ENCODE measurements around the gene EFNA5. TPM values are rescaled to one million over a fixed set of nuclear protein-coding genes. Genes with fewer than 3 reads are reported as not detected.

EFNA5 gene
- total and polyA plus RNA-seq, 2 donors: 2.1 to 18.9 TPM

DNA sequence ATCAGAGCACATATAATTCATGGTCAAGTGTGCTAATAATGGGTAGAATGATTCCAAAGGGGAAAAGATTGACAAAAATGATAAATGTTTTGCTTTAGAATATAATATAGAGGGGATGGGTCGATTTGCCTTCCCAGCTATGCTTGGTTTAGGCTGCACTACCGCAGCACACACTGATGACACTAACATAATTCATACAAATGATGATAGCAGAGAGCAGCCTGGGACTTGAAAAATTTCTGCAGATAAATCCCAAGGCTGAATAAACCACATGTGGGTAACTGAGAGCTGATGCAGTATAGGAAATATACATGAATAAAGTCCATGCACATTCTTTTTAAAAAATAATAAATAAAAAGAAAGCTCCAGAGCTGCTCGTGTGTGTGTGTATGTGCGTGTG lies 54.5 kb downstream of the EFNA5 start:
- WGBS: 58% methylated on average over 4 of the region's 4 CpGs
- Histone ChIP-seq H3K4me3 (ENCODE audit: low read depth, low read length) (no peak overlapping the region), H3K36me3 (ENCODE audit: insufficient read depth) (no peaks in the 10 kb centered on the region), H3K4me1 (ENCODE audit: insufficient read depth) (no peaks in the 10 kb centered on the region), H3K27ac (ENCODE audit: low read depth) (no peak overlapping the region)
- DNase-seq (ENCODE audit: extremely low spot score): no peak

DNA sequence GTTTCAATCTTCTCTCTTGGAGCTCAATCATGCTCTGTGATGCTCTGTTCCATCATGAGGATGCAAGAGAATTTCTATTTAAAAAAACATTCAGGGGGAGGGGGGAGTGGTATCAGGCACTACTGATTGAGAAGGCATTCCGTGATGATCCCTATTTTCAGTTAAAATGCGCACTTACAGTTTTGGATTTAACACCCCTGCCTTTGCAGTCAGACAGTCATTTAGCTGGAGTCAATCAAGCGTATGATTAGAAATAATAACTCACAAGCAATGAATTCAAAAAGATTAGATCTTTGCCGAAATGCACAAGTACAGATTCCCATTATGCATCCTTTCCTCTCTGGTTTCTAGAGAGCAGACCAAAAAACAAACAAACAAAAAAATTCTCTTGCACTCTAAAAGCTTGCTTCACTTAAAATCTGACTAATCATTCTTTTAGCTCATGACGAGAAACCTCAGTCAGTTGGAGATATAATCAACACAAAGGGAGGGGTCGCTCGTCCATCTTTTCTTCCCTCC lies 55.4 kb downstream of the EFNA5 start:
- no peaks in the 10 kb centered on the region for H3K36me3 ChIP-seq (ENCODE audit: insufficient read depth)
- peak overlapping the region; percentile 32 for H3K27ac ChIP-seq (ENCODE audit: low read depth)
- H3K4me1 ChIP-seq (ENCODE audit: insufficient read depth): no peaks in the 10 kb centered on the region
- WGBS: 73% methylated on average over 7 of the region's 7 CpGs
- H3K4me3 ChIP-seq (ENCODE audit: low read depth, low read length): no peak overlapping the region
- no peak for DNase-seq (ENCODE audit: extremely low spot score)

DNA sequence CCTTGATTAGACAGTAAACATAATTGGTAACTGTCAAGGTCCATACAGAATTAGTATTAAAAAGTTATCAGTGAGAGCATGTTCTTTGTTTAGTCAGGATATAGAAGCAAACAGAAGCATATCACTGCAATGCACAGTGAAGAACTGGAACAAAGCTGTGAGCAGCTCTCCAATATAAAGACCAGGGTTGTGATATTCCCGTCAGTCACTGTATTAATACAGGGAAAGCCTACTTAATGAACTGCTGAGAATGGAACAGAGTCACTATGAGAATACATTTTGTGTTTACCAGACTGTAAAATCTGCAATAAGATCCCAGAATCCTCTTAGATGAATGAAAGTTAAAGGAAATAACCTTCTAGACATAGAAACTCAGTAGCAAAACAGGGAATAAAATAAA lies 58.2 kb downstream of the EFNA5 start:
- H3K4me1 ChIP-seq (ENCODE audit: insufficient read depth): no peaks in the 10 kb centered on the region
- no peaks in the 10 kb centered on the region for H3K36me3 ChIP-seq (ENCODE audit: insufficient read depth)
- DNase-seq (ENCODE audit: extremely low spot score): no peak
- no peak overlapping the region for H3K27ac ChIP-seq (ENCODE audit: low read depth)
- no peak overlapping the region for H3K4me3 ChIP-seq (ENCODE audit: low read depth, low read length)
- 83% methylated on average over 1 of the region's 1 CpG for WGBS

DNA sequence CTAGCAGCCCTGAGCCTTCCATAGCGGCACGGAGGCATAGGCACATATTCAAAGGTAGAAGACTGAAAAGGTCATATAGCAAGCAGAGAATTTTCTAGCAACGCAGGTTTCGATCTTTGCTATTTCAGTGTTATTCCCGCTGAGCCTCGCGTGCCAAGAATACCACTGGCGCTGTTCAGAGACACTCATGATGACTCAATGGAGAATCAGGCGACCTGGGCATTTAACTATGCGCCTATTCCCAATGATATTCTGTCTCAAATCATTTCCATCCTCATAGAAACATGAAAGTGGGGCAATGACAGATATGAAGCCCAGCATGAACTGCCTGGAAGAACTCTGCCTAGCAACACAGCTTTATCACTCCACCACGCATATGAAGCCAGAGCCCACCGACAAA lies 59.9 kb downstream of the EFNA5 start:
- H3K4me3 ChIP-seq (ENCODE audit: low read depth, low read length): no peak overlapping the region
- WGBS: 97% methylated on average over 12 of the region's 12 CpGs
- no peak overlapping the region for H3K27ac ChIP-seq (ENCODE audit: low read depth)
- no peak for DNase-seq (ENCODE audit: extremely low spot score)
- H3K36me3 ChIP-seq (ENCODE audit: insufficient read depth): no peaks in the 10 kb centered on the region
- no peaks in the 10 kb centered on the region for H3K4me1 ChIP-seq (ENCODE audit: insufficient read depth)

DNA sequence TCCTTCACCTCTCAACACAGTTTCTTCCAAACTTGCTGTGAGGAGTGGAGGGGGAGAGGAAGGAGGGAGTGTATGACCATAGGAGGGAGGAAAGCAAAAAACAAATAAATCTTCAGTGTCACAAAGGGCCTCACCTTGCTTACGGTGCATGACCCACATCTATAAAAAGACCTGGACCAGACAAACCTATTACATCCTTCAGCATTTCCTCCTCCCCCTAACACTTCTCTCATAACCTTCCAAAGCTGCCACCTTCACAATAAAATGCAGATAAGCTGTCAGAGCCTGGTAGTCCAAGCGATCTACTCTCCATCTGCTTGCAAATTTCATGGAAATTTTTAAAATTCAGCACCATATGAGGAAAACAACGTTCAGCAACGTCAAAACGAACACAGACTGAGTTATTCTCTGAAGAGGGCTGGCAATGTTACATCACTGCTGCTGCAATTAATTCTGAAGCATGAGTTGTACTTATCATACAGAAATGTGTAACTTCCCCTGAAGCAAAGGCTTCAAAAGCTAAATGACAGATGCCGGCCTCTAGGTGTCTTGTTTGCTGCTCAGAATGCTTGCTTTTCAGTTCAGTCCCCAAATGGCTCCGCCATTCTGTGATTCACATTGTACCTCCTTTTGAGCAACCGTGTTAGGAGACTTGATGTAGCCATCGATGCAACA lies 62.9 kb downstream of the EFNA5 start:
- peaks cover 2% of the 10 kb centered on the region for H3K4me1 ChIP-seq (ENCODE audit: insufficient read depth)
- 72% methylated on average over 9 of the region's 9 CpGs for WGBS
- DNase-seq (ENCODE audit: extremely low spot score): no peak

DNA sequence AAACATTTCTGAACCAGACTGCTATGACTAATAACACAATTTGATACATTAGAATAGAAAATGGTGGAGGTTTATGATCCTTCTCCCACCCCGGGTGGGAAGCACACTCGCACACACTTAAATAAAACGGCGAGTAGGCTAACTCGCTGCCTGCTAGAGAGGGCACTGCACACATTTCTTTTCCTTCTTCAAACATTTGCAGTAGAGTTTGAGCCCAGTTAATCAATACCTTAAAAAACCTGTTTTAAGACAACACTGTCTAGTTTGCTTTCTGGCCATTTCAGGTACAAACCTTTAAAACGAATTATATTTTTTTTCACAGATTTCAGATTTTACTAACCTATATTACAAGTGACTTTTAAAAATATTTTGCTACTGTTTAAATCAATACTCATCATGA lies 63.5 kb downstream of the EFNA5 start:
- Histone ChIP-seq H3K36me3 (ENCODE audit: insufficient read depth) (no peaks in the 10 kb centered on the region), H3K4me1 (ENCODE audit: insufficient read depth) (peaks cover 2% of the 10 kb centered on the region), H3K27ac (ENCODE audit: low read depth) (no peak overlapping the region), H3K4me3 (ENCODE audit: low read depth, low read length) (no peak overlapping the region)
- 88% methylated on average over 6 of the region's 6 CpGs for WGBS
- no peak for DNase-seq (ENCODE audit: extremely low spot score)

More for the DNA sequence above, 62.9 kb downstream of the EFNA5 start:
- no peak overlapping the region for H3K4me3 ChIP-seq (ENCODE audit: low read depth, low read length)
- no peak overlapping the region for H3K27ac ChIP-seq (ENCODE audit: low read depth)
- no peaks in the 10 kb centered on the region for H3K36me3 ChIP-seq (ENCODE audit: insufficient read depth)

DNA sequence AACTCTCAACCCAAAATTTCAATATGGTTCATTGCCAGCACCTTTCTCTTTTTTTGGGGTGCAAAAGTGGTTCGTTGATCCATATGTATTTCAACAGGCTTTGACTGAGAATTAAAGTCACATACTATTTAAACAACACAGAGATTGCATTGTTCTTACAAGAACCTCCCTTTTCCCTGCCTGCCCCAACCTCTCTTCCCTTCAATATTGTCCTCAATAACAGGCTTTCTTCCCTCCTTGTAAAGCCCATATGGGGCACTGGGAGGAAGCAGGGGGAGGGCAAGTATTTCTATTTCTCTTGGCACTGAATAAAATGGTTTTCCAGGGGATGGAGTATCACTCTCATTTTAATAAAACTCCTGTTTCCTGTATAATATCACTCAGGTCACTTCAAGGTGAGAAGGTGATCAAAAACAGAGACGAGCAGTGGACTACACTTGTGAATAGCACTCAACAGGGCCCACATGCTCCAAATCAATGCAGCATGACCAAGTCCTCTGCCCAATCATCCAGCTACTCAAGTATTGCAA lies 65.1 kb downstream of the EFNA5 start:
- H3K4me1 ChIP-seq (ENCODE audit: insufficient read depth): peaks cover 2% of the 10 kb centered on the region
- H3K36me3 ChIP-seq (ENCODE audit: insufficient read depth): no peaks in the 10 kb centered on the region
- H3K27ac ChIP-seq (ENCODE audit: low read depth): no peak overlapping the region
- no peak for DNase-seq (ENCODE audit: extremely low spot score)
- WGBS: 74% methylated on average over 2 of the region's 2 CpGs
- no peak overlapping the region for H3K4me3 ChIP-seq (ENCODE audit: low read depth, low read length)

DNA sequence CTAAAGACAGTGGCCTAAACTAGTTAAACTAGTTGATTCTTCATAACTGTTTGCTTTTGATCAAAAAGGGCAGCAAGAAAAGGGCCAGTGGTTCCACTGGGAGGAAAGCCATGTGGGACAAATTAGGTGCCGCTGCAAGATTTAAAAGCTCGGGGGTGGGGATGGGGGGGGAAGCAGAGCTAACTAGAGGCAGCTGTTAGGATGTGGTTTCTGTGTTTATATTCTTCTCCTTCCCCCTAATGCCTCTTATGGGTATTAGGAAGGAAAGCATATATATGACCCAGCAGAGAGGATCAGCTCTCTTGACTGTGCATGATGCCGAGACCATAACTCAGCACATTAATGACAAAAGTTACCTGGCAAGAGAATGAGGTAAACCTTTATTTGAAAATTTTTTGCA lies 65.7 kb downstream of the EFNA5 start:
- Histone ChIP-seq H3K4me3 (ENCODE audit: low read depth, low read length) (no peak overlapping the region), H3K4me1 (ENCODE audit: insufficient read depth) (peaks cover 2% of the 10 kb centered on the region), H3K27ac (ENCODE audit: low read depth) (no peak overlapping the region), H3K36me3 (ENCODE audit: insufficient read depth) (no peaks in the 10 kb centered on the region)
- no peak for DNase-seq (ENCODE audit: extremely low spot score)
- WGBS: 45% methylated on average over 3 of the region's 3 CpGs

DNA sequence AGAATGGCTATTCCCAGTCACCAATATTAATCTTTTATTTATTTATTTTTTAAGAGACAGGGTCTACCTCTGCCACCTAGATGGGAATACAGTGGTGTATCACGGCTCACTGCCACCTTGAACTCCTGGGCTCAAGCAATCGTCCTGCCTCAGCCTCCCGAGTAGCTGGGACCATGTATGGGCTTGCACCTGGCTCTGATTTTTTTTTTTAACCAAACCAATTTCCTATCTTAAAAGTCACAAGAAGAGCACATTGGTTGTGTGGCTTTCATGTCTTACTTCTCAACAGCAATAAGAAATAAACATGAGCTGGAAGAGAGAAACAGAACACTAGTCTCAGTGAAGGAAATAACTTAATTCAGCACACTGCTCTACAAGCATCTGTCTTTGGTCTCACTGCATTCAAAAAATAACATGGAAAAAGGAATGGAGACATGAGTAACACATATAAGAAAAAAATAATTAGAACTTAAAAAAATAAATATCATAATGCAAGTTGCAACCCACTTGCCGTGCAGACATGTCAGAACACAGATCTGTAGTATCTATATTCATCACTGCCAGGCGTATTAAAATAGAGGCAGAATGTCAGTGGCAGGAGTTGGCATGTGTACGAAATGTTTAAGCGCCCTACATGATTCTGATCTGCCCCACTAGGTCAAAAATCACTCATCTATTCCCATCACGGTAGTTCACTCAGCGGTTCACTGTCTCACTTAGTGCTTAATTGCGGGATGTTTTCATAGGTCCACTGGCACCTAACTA lies 66.4 kb downstream of the EFNA5 start:
- no peak overlapping the region for H3K27ac ChIP-seq (ENCODE audit: low read depth)
- H3K4me1 ChIP-seq (ENCODE audit: insufficient read depth): peaks cover 2% of the 10 kb centered on the region
- no peak overlapping the region for H3K4me3 ChIP-seq (ENCODE audit: low read depth, low read length)
- no peaks in the 10 kb centered on the region for H3K36me3 ChIP-seq (ENCODE audit: insufficient read depth)
- WGBS: 92% methylated on average over 10 of the region's 10 CpGs
- DNase-seq (ENCODE audit: extremely low spot score): no peak

DNA sequence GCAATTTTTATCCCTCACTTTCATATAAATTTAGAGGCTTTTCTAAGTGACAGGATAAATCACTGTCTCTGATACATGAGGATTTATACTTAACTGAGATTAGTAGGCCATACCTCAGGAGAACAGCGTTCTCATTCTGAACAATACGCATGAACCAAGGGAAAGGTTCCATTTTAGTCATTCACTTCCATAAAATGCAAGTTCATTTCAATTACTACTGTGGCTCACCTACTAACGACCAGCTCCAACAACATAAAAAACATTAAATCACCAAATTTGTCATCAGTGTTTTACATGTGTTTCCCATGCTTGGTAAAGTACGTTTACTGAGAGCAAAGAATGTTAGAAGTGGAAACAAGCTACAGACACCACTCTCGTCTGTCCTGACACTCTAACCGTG lies 67.4 kb downstream of the EFNA5 start:
- Histone ChIP-seq H3K4me1 (ENCODE audit: insufficient read depth) (peaks cover 2% of the 10 kb centered on the region), H3K27ac (ENCODE audit: low read depth) (no peak overlapping the region), H3K36me3 (ENCODE audit: insufficient read depth) (no peaks in the 10 kb centered on the region), H3K4me3 (ENCODE audit: low read depth, low read length) (no peak overlapping the region)
- WGBS: 90% methylated on average over 6 of the region's 6 CpGs
- DNase-seq (ENCODE audit: extremely low spot score): no peak

DNA sequence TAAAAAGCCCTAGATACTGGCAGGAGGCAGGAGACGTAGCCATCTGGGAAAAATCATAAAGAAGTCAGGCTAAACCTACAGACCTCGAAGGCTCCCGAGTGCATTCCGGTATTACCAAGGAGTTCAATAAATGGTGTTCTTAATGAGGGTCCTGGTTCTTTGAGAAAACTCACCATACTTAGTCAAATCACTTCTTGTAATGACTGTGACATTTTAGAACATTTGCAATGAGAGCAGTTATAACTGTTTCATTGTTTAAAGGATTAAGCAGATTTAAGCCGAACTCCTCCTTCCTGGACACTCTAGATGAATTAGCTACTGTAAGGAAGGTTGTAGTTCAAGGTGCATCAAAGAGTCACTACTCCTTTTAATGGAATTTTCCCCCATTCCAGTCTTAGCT lies 67.8 kb downstream of the EFNA5 start:
- WGBS: 81% methylated on average over 5 of the region's 5 CpGs
- Histone ChIP-seq H3K4me1 (ENCODE audit: insufficient read depth) (peaks cover 2% of the 10 kb centered on the region), H3K27ac (ENCODE audit: low read depth) (no peak overlapping the region), H3K36me3 (ENCODE audit: insufficient read depth) (no peaks in the 10 kb centered on the region), H3K4me3 (ENCODE audit: low read depth, low read length) (no peak overlapping the region)
- DNase-seq (ENCODE audit: extremely low spot score): no peak

DNA sequence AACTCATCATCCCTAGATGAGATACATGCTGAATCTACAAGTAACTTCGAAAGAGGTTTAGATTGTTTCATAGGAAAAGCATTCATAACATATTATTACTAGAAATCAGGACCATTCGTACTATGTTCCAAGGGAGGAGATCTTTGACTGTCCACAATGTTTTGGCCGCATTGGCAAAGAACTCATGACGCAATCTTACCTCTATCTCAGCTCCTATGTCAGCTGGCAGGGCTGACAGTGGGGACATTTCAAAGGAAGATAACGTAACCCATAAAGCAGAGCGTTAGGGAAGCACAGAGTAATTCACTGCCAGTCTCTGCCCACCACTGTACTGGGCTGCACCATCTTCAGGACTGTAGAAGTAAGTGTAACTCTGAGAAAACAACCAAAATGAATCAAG lies 69.7 kb downstream of the EFNA5 start:
- H3K36me3 ChIP-seq (ENCODE audit: insufficient read depth): no peaks in the 10 kb centered on the region
- no peak overlapping the region for H3K27ac ChIP-seq (ENCODE audit: low read depth)
- no peak overlapping the region for H3K4me3 ChIP-seq (ENCODE audit: low read depth, low read length)
- peaks cover 2% of the 10 kb centered on the region for H3K4me1 ChIP-seq (ENCODE audit: insufficient read depth)
- WGBS: 93% methylated on average over 6 of the region's 6 CpGs
- DNase-seq (ENCODE audit: extremely low spot score): no peak

DNA sequence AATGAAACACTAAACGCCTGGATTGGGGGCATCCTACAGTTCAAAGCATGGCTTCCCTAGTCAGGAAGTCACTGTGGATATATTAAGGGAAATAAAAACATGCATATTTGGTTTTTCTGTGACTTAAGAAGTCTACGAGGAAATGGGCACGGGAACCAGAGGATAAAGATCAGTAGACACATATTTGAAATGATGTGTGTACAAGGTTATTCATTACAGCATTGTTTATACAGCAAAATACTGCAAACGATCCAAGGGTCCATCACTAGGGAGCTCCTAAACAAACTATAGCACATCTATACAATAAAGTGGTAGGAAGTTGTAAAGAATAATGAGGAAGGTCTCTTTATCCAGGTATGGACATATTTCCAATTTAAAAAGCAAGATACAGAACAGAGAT lies 71.8 kb downstream of the EFNA5 start:
- Histone ChIP-seq H3K4me1 (ENCODE audit: insufficient read depth) (no peaks in the 10 kb centered on the region), H3K36me3 (ENCODE audit: insufficient read depth) (no peaks in the 10 kb centered on the region), H3K27ac (ENCODE audit: low read depth) (no peak overlapping the region), H3K4me3 (ENCODE audit: low read depth, low read length) (no peak overlapping the region)
- 63% methylated on average over 4 of the region's 4 CpGs for WGBS
- DNase-seq (ENCODE audit: extremely low spot score): no peak

DNA sequence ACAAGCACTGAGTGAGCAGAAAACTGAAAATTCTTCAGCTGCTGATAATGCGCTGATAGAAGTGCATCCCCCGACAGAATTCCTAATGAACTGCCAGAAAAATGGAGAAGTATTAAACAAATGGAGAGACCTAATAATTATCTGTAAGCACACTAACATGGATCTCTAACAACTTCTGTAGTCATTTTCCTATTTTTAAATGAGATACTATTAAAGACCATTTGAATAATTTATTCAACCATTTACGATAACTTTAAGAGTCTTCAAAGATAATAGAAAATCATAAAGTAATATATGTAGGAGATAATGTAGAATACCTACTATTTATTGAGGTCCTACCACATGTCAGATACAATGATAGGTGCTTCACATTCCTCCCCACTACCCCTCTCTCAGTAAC lies 72.9 kb downstream of the EFNA5 start:
- no peaks in the 10 kb centered on the region for H3K36me3 ChIP-seq (ENCODE audit: insufficient read depth)
- DNase-seq (ENCODE audit: extremely low spot score): no peak
- no peak overlapping the region for H3K4me3 ChIP-seq (ENCODE audit: low read depth, low read length)
- H3K4me1 ChIP-seq (ENCODE audit: insufficient read depth): no peaks in the 10 kb centered on the region
- WGBS: 77% methylated on average over 3 of the region's 3 CpGs
- H3K27ac ChIP-seq (ENCODE audit: low read depth): no peak overlapping the region
